ENCODE measurements around the gene BAD. TPM values are rescaled to one million over a fixed set of nuclear protein-coding genes. Genes with fewer than 3 reads are reported as not detected.

BAD gene
- total and polyA plus RNA-seq, 2 of the 13 experiments (the other 11 are each of a cell fraction or from before 2014, with no cell fraction given), result 17.9 to 28.5 TPM

DNA sequence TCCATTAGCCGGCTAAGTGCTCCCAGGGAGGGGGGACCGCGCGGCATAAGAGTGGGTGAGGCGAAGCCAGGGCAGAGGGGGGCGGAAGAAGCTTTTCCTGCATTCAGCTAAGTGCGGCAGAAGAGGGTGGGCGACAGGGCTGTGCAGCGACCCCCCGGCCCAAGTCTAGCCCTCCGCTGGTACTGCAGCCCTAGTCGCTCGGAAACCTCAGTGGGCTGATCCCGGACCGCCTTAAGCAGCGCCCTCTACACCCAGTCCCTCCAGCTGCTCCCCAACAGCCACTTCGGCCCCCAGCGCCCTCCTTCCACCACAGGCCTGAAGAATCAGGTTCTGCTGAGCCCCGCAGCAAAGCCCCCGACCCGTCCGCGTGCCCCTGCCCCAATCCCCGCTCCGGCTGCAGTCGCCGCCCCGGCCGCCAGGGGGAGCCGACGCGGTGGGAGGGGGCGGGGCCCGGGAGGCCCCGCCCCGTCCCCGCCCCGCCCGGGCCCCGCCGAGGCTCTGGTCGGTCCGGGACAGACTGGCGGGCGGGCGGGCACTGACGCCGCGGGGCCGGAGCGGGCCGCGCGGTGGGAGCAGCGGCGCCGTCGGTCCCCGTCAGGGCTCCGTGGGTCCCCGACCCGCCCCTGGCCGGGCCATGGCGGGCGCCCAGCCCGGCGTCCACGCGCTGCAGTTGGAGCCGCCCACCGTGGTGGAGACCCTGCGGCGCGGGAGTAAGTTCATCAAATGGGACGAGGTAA is 33.3 kb downstream of the BAD start, which contains the start of gene PLCB3:
PLCB3 (plus strand) TSS at position 515 of the 737 bp plus-strand sequence; CDS start at position 635, 120 bp downstream.
- H3K79me2 ChIP-seq (ENCODE audit: insufficient read depth, low read length), result peaks cover 10% of the 10 kb centered on the region
- H3K4me2 ChIP-seq (ENCODE audit: low read depth, low read length), result peak within 1 kb of the TSS; percentile 100
- in situ Hi-C loops (cut with HindIII; ENCODE audit: extremely low pct_ligation_motif_present, low pct_unique_long_range_greater_than_20kb) (no loop called here), intact Hi-C loops (cut with micrococcal nuclease; ENCODE audit: unreplicated experiment) (loop anchor here (2.0 kb wide), 2 partner anchors 18 to 60 kb away; no protein-coding TSS in a partner anchor)
- WGBS (ENCODE audit: low lambda C conversion rate), result 0% methylated on average over 6 of the region's 75 CpGs
- H2AFZ ChIP-seq (ENCODE audit: low read length), result no peak within 1 kb of the TSS
- H4K20me1 ChIP-seq (ENCODE audit: insufficient read depth, low read length), result no peaks in the 10 kb centered on the region
- FAIRE-seq (no peak), ATAC-seq (peak; percentile 39), DNase-seq (ENCODE audit: low spot score) (no peak)
- peak within 1 kb of the TSS; percentile 68 to 88 (median 83) for H3K4me3 ChIP-seq (replicated peaks in 1 of 3; ENCODE audit: insufficient read depth in 1 of 3, low read depth in 2 of 3, low read length in 3 of 3)
- H3K36me3 ChIP-seq (replicated peaks in 1 of 2; ENCODE audit: control insufficient read depth in 1 of 2, insufficient read depth in 2 of 2, low read length in 2 of 2), result 0 out of 5 replicates have a peak, but pooled peaks cover 1 to 7% of the 10 kb centered on the region in 2 experiments
- no peak within 1 kb of the TSS for H3K27ac ChIP-seq (ENCODE audit: extremely low read length, insufficient read depth, low read length)
- H3K9me3 ChIP-seq (ENCODE audit: low read length), result no peaks in the 10 kb centered on the region
- H3K27me3 ChIP-seq (ENCODE audit: control insufficient read depth in 1 of 2, insufficient read depth in 2 of 2, low read length in 2 of 2), result no peaks in the 10 kb centered on the region; a peak in 1 of 5 replicates
- BruUV-seq (replicated peaks), result no TSS peak
- ChIA-PET CTCF (ENCODE audit: low intra/inter-chr PET ratio, low total read pairs) (no interaction called here), POLR2A (interaction anchor here (0.9 to 2.1 kb wide), 9 partner anchors 10 to 70 kb away, joined by 3 to 14 read pairs (median 6); partner anchors contain the start of genes ESRRA, FKBP2 and PRDX5)
- H3K9ac ChIP-seq (ENCODE audit: insufficient read depth, low read depth, low read length), result peak within 1 kb of the TSS; percentile 70
- H3K4me1 ChIP-seq (ENCODE audit: insufficient read depth, low read length), result peaks cover 51% of the 10 kb centered on the region
- TF ChIP-seq NR3C1 (CRISPR knock-in tag; IDR thresholded peaks at IDR 0.05) (no peak), POLR2AphosphoS5 (IDR thresholded peaks at IDR 0.05; ENCODE audit: low read depth, low read length) (0 out of 2 replicates have a peak, but pooled peaks have one; percentile 23), MXI1 (IDR thresholded peaks at IDR 0.05; ENCODE audit: borderline replicate concordance, low read depth, low read length) (peak; percentile 46; the same call in 1 of the 3 replicates), ZNF143 (CRISPR knock-in tag; IDR thresholded peaks at IDR 0.05) (no peak), ZNF550 (CRISPR knock-in tag; IDR thresholded peaks at IDR 0.05; ENCODE audit: borderline replicate concordance) (no peak), SRSF1 (optimal IDR thresholded peaks at IDR 0.05; ENCODE audit: low read depth, low read length) (no peak), ZNF800 (CRISPR knock-in tag; IDR thresholded peaks at IDR 0.05) (no peak), MAZ (IDR thresholded peaks at IDR 0.05; ENCODE audit: borderline replicate concordance, low read depth, low read length) (peak; percentile 61; the same call in 1 of the 2 replicates), MAZ (CRISPR knock-in tag; IDR thresholded peaks at IDR 0.05; ENCODE audit: low read depth) (peak; percentile 61; the same call in 1 of the 2 replicates), IKZF5 (CRISPR knock-in tag; IDR thresholded peaks at IDR 0.05) (0 out of 2 replicates have a peak, but pooled peaks have one; percentile 44), ESRRA (CRISPR knock-in tag; IDR thresholded peaks at IDR 0.05; ENCODE audit: low read depth) (no peak), ZNF646 (CRISPR knock-in tag; IDR thresholded peaks at IDR 0.05) (no peak)
